Measurements from ENCODE around the gene ITPKB.

ITPKB gene

DNA sequence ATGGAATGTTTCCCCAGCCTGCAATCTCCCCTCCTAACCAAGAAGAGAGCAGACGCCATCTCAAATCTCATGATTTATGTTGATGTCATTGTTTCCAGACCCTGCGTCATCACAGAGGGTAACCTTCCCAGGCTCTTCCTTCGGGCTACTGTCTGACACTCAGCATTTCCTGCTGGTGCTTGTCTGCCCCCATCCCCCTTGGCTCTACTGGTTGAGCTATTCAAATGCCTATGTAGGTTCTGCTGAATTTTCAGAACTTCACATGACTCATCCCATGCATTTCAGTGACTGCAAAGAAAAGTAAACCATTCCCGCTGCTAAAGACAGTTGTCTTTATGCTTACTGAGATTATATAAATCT, 24.8 kb upstream of the ITPKB start:
- DNase-seq, result no peak
- Histone ChIP-seq H3K36me3 (no peaks in the 10 kb centered on the region), H3K27me3 (ENCODE audit: insufficient read depth, low read depth, severe bottlenecking) (no peaks in the 10 kb centered on the region), H3K9me3 (ENCODE audit: severe bottlenecking) (no peaks in the 10 kb centered on the region), H3K4me3 (ENCODE audit: low read depth, low read length) (no peak overlapping the region), H3K27ac (no peak overlapping the region)
- TF ChIP-seq, protein P1, sequence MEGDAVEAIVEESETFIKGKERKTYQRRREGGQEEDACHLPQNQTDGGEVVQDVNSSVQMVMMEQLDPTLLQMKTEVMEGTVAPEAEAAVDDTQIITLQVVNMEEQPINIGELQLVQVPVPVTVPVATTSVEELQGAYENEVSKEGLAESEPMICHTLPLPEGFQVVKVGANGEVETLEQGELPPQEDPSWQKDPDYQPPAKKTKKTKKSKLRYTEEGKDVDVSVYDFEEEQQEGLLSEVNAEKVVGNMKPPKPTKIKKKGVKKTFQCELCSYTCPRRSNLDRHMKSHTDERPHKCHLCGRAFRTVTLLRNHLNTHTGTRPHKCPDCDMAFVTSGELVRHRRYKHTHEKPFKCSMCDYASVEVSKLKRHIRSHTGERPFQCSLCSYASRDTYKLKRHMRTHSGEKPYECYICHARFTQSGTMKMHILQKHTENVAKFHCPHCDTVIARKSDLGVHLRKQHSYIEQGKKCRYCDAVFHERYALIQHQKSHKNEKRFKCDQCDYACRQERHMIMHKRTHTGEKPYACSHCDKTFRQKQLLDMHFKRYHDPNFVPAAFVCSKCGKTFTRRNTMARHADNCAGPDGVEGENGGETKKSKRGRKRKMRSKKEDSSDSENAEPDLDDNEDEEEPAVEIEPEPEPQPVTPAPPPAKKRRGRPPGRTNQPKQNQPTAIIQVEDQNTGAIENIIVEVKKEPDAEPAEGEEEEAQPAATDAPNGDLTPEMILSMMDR (IDR thresholded peaks at IDR 0.05; ENCODE audit: low read depth, low read length), result no peak

DNA sequence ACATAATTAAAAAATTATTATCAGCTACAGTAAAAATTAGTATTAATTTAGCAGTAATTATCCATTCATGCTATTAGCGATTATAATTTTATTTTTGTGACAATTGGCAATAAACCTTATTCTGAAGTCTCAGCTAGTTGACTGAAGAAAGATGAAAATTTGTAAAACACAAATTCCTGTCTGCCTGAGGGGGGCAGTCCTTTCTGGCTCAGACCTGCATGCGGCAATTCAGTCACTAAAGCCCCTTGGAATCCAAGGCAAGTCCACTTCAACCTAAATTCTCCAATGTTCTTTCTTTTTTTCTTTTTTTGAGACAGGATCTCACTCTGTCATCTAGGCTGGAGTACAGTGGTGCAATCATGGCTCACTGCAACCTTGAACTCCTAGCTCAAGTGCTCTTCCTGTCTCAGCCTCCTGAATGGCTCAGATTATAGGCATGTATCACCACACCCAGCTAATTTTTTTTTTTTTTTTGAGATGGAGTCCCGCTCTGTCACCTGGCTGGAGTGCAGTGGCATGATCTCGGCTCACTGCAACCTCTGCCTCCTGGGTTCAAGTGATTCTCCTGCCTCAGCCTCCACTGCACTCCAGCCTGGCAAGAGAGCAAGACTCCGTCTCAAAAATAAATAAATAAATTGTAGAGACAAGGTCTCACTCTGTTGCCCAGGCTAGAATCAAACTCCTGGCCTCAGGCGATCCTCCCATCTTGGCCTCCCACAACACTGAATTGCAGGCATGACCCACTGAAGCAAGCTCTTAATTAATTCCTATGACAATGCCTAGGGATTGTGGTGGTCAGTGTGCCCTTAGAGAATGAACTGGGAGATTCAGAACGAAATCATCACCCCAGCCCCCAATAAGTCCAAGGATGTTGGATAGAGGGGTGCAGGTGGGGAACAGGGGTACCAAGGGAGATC, 24.2 kb upstream of the ITPKB start:
- Histone ChIP-seq H3K9me3 (ENCODE audit: severe bottlenecking) (no peaks in the 10 kb centered on the region), H3K36me3 (no peaks in the 10 kb centered on the region), H3K27ac (no peak overlapping the region), H3K27me3 (ENCODE audit: insufficient read depth, low read depth, severe bottlenecking) (no peaks in the 10 kb centered on the region), H3K4me3 (ENCODE audit: low read depth, low read length) (no peak overlapping the region)
- TF ChIP-seq, protein P1 (IDR thresholded peaks at IDR 0.05; ENCODE audit: low read depth, low read length), result no peak
- no peak for DNase-seq

DNA sequence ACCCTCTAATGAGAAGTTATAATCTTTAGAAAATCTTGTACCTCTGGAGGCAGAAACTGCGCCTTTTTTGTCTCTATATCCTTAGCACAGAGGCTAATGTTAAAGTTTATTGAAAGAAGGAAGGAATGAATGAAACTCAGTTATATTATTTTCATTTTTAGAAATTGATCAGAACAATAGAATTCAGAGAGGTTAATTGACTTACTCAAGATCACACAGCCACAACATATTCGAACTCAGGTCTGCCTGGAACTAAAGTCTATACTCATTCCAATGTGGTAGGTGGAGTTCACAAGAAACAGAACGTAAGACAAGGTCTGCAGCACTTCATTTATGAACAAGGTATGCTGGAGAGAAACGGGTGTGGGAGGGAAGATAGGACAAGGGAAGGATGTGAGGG, 23.0 kb upstream of the ITPKB start:
- H3K4me3 ChIP-seq (ENCODE audit: low read depth, low read length), result no peak overlapping the region
- H3K27me3 ChIP-seq (ENCODE audit: insufficient read depth, low read depth, severe bottlenecking), result no peaks in the 10 kb centered on the region
- no peak for DNase-seq
- TF ChIP-seq, protein P1 (IDR thresholded peaks at IDR 0.05; ENCODE audit: low read depth, low read length), result no peak
- H3K36me3 ChIP-seq, result no peaks in the 10 kb centered on the region
- H3K27ac ChIP-seq, result no peak overlapping the region
- H3K9me3 ChIP-seq (ENCODE audit: severe bottlenecking), result no peaks in the 10 kb centered on the region

GRCh38 chr1:226761322-226761721, 22.2 kb upstream of the ITPKB start:
- DNase-seq, result no peak
- H3K4me3 ChIP-seq (ENCODE audit: low read depth, low read length), result no peak overlapping the region
- H3K27me3 ChIP-seq (ENCODE audit: insufficient read depth, low read depth, severe bottlenecking), result no peaks in the 10 kb centered on the region
- no peaks in the 10 kb centered on the region for H3K9me3 ChIP-seq (ENCODE audit: severe bottlenecking)
- H3K27ac ChIP-seq, result no peak overlapping the region
- H3K36me3 ChIP-seq, result no peaks in the 10 kb centered on the region
- TF ChIP-seq, protein P1 (IDR thresholded peaks at IDR 0.05; ENCODE audit: low read depth, low read length), result no peak

GRCh38 chr1:226754793-226755533, 15.9 kb upstream of the ITPKB start:
- TF ChIP-seq, protein P1 (IDR thresholded peaks at IDR 0.05; ENCODE audit: low read depth, low read length), result no peak
- no peaks in the 10 kb centered on the region for H3K27me3 ChIP-seq (ENCODE audit: insufficient read depth, low read depth, severe bottlenecking)
- H3K27ac ChIP-seq, result no peak overlapping the region
- no peaks in the 10 kb centered on the region for H3K36me3 ChIP-seq
- no peak overlapping the region for H3K4me3 ChIP-seq (ENCODE audit: low read depth, low read length)
- no peak for DNase-seq
- no peaks in the 10 kb centered on the region for H3K9me3 ChIP-seq (ENCODE audit: severe bottlenecking)

Measured in WERI-Rb-1 (cell line).